Measurements from ENCODE around the gene HES1.

The HES1 gene

GRCh38 chr3:194103505-194103904 is 32.4 kb upstream of the HES1 start:
- no peak for DNase-seq

GRCh38 chr3:194103983-194104751 is 31.8 kb upstream of the HES1 start:
- peak in 1 of 2 experiments; percentile 12 for DNase-seq

- no peak for DNase-seq
These were observed 30.7 kb upstream of the HES1 start for GRCh38 chr3:194105292-194105691.

- no peak for DNase-seq
These were observed 28.8 kb upstream of the HES1 start for GRCh38 chr3:194107107-194107506.

- DNase-seq, result no peak
These were observed 26.6 kb upstream of the HES1 start for GRCh38 chr3:194109192-194109863.

- no peak for DNase-seq
These were observed 25.5 kb upstream of the HES1 start for GRCh38 chr3:194110483-194110882.

GRCh38 chr3:194111336-194111735 is 24.6 kb upstream of the HES1 start:
- DNase-seq, result no peak

GRCh38 chr3:194112120-194113106 is 23.5 kb upstream of the HES1 start:
- DNase-seq, result no peak

GRCh38 chr3:194114123-194114522 is 21.8 kb upstream of the HES1 start:
- DNase-seq, result peak in 1 of 2 experiments; percentile 48

- DNase-seq, result no peak
These were observed 18.7 kb upstream of the HES1 start for GRCh38 chr3:194117104-194117845.

GRCh38 chr3:194118920-194119319 is 17.0 kb upstream of the HES1 start:
- DNase-seq, result no peak

- no peak for DNase-seq
These were observed 15.9 kb upstream of the HES1 start for GRCh38 chr3:194119831-194120590.

- no peak for DNase-seq
These were observed 14.9 kb upstream of the HES1 start for GRCh38 chr3:194120789-194121770.

GRCh38 chr3:194121891-194122631 is 13.9 kb upstream of the HES1 start:
- DNase-seq, result no peak

- no peak for DNase-seq
These were observed 12.2 kb upstream of the HES1 start for GRCh38 chr3:194123726-194124125.

- DNase-seq, result no peak
These were observed 11.8 kb upstream of the HES1 start for GRCh38 chr3:194124193-194124592.

- DNase-seq, result no peak
These were observed 10.5 kb upstream of the HES1 start for GRCh38 chr3:194125442-194125841.

- DNase-seq, result no peak
These were observed 9.2 kb upstream of the HES1 start for GRCh38 chr3:194126790-194127189.

GRCh38 chr3:194128202-194128918 is 7.6 kb upstream of the HES1 start:
- no peak for DNase-seq

Data from NCI-H524 (cell line).